ENCODE measurements around the gene GADD45G. TPM values are rescaled to one million over a fixed set of nuclear protein-coding genes. Genes with fewer than 3 reads are reported as not detected.

GADD45G gene
- total RNA-seq, 2 experiments from 2014 or later, result not detected

DNA sequence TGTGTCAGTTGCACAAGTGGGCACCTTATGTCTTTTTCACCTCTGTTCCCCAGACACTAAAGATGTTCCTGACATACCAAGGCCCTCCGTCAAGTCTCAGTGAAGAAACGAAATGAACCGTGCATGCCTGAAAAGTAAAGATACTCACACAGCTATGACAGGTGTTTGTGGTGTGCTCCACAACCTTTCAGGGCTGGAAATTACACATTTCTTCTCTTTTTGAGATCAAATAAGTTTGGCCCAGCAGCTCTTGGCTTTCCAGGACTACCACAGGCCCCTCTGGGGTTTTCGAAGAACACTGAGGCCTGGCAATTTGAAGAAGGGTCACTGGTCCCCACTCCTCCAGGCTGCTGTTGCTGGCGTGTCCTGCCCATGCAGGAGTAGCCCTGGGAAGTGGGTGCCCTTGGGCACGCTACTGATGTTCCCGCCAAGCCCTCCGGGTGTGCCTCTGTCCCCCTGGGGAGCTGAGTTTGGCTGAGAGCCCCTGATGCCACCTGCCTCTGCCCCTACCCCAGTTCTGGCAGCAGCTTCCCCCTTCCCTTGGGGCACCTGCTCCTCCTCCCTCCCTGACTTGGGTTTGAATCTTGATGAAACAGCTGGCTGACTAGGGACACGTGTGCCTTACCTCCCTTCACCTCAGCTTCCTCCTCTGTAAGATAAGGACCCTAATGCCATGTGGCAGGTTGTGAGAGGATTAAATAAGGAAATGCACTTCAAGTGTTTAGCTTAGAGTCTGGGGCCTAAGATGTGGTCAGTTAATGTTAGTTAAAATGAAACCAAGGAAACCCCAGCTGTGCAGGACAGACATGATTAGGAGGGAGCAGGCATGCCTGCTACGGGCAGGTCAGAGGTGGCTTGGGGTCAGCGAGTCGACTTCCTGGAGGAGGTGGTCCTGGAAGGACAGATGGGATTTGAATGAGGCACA is 49.1 kb upstream of the GADD45G start:
- peaks cover 38% of the 10 kb centered on the region for H3K4me1 ChIP-seq (ENCODE audit: insufficient read depth, low read length, poor library complexity, severe bottlenecking)
- peak overlapping the region; percentile 29 for H3K27ac ChIP-seq (ENCODE audit: low read depth, low read length, poor library complexity, severe bottlenecking)
- ChIA-PET CTCF (ENCODE audit: unreplicated experiment) (interaction anchor here (0.6 to 2.1 kb wide), 3 partner anchors 18 to 126 kb away, joined by 3 to 12 read pairs (median 3); no protein-coding TSS in a partner anchor), POLR2A (interaction anchor here (0.5 to 1.7 kb wide), 6 partner anchors 9 to 455 kb away, joined by 3 to 8 read pairs (median 4); no protein-coding TSS in a partner anchor)
- no TSS peak for BruUV-seq (replicated peaks)
- no peaks in the 10 kb centered on the region for H3K36me3 ChIP-seq (ENCODE audit: insufficient read depth, low read length)
- H3K4me2 ChIP-seq (ENCODE audit: low read length), result peak overlapping the region; percentile 49
- peak overlapping the region; percentile 48; the same call in 1 of the 2 replicates for H2AFZ ChIP-seq (ENCODE audit: low read length)
- no peaks in the 10 kb centered on the region for H3K9me3 ChIP-seq (ENCODE audit: low read length)
- no peak overlapping the region for H3K4me3 ChIP-seq (ENCODE audit: low read depth, low read length, poor library complexity, severe bottlenecking)
- H3K79me2 ChIP-seq (ENCODE audit: insufficient read depth, low read depth, low read length), result no peaks in the 10 kb centered on the region
- H3K9me2 ChIP-seq (ENCODE audit: insufficient read depth, low read length), result no peaks in the 10 kb centered on the region
- intact Hi-C loops (cut with micrococcal nuclease; ENCODE audit: unreplicated experiment), result no loop called here
- H4K20me1 ChIP-seq (ENCODE audit: insufficient read depth, low read length), result no peaks in the 10 kb centered on the region
- peak; percentile 81 for DNase-seq (ENCODE audit: low spot score)
- TF ChIP-seq, protein P1, sequence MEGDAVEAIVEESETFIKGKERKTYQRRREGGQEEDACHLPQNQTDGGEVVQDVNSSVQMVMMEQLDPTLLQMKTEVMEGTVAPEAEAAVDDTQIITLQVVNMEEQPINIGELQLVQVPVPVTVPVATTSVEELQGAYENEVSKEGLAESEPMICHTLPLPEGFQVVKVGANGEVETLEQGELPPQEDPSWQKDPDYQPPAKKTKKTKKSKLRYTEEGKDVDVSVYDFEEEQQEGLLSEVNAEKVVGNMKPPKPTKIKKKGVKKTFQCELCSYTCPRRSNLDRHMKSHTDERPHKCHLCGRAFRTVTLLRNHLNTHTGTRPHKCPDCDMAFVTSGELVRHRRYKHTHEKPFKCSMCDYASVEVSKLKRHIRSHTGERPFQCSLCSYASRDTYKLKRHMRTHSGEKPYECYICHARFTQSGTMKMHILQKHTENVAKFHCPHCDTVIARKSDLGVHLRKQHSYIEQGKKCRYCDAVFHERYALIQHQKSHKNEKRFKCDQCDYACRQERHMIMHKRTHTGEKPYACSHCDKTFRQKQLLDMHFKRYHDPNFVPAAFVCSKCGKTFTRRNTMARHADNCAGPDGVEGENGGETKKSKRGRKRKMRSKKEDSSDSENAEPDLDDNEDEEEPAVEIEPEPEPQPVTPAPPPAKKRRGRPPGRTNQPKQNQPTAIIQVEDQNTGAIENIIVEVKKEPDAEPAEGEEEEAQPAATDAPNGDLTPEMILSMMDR (conservative IDR thresholded peaks at IDR 0.05; ENCODE audit: low read length), result no peak
- TF ChIP-seq EZH2phosphoT487 (IDR thresholded peaks at IDR 0.05; ENCODE audit: borderline replicate concordance, low read depth, low read length), result no peak

DNA sequence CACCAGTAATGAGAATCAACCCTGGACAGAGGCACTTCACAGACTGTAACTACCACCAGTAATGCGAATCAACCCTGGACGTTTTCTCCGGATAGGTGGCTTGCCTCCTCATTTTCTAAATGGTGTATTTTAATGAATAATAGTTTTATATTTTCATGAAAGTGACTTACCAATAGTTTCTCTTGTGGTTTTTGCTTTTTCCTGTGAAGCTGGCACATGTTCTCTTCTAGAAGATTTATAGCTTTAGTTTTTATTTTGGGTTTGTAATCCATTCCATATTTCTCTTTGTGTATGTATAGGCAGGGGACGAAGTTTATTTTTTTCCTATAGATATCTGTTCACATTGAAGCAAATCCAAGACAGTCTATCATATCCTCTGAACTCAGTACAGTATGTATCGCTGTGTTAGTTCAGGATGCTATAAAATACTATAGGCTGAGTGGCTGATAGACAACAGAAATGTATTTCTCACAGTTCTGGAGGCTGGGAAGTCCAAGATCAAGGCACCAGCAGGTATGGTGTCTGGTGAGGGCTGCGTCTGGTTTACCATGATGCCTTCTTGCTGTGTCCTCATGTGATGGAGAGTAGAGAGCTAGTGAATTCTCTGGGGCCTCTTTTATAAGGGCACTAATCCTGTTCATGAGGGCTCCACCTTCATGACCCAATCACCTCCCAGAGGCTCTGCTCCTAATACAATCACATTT is 46.5 kb upstream of the GADD45G start:
- no peaks in the 10 kb centered on the region for H3K79me2 ChIP-seq (ENCODE audit: insufficient read depth, low read depth, low read length)
- H3K27ac ChIP-seq (ENCODE audit: low read depth, low read length, poor library complexity, severe bottlenecking), result no peak overlapping the region
- no peaks in the 10 kb centered on the region for H3K9me3 ChIP-seq (ENCODE audit: low read length)
- CTCF ChIA-PET (ENCODE audit: unreplicated experiment), result no interaction called here
- no peaks in the 10 kb centered on the region for H3K9me2 ChIP-seq (ENCODE audit: insufficient read depth, low read length)
- no peak overlapping the region for H3K4me2 ChIP-seq (ENCODE audit: low read length)
- no peaks in the 10 kb centered on the region for H4K20me1 ChIP-seq (ENCODE audit: insufficient read depth, low read length)
- POLR2A ChIA-PET, result interaction anchor here (0.6 kb wide), 1 partner anchor 54 kb away, joined by 3 read pairs; no protein-coding TSS in a partner anchor
- TF ChIP-seq EZH2phosphoT487 (IDR thresholded peaks at IDR 0.05; ENCODE audit: borderline replicate concordance, low read depth, low read length), result no peak
- TF ChIP-seq, protein P1 (conservative IDR thresholded peaks at IDR 0.05; ENCODE audit: low read length), result no peak
- no peak overlapping the region for H2AFZ ChIP-seq (ENCODE audit: low read length)
- no peaks in the 10 kb centered on the region for H3K36me3 ChIP-seq (ENCODE audit: insufficient read depth, low read length)
- intact Hi-C loops (cut with micrococcal nuclease; ENCODE audit: unreplicated experiment), result no loop called here
- H3K4me3 ChIP-seq (ENCODE audit: low read depth, low read length, poor library complexity, severe bottlenecking), result no peak overlapping the region
- BruUV-seq (replicated peaks), result no TSS peak
- no peak for DNase-seq (ENCODE audit: low spot score)
- peaks cover 36% of the 10 kb centered on the region for H3K4me1 ChIP-seq (ENCODE audit: insufficient read depth, low read length, poor library complexity, severe bottlenecking)

Data from OCI-LY7 (cell line).